WERI-Rb-1 (cell line): ENCODE measurements around the gene TET1.
"Not testable (repeated sequence)": the region's sequence is repeated elsewhere in the genome, so short reads cannot be mapped to it uniquely, and the experiment has no call there.

Source experiments
- DNase-seq: peaks from one replicate; pipeline ENCODE4 v3.0.0-alpha.2; 2020
- H3K27ac ChIP-seq: fragments of 250-450 bp; sonication (Bioruptor Pico); 2 replicates; pipeline ENCODE4 v1.5.1; 2020; ENCODE audit warnings: mild to moderate bottlenecking, moderate library complexity
- H3K27me3 ChIP-seq: fragments of 250-450 bp; sonication (Bioruptor Pico); 2 replicates; pipeline ENCODE4 v1.5.1; 2021; ENCODE audit warnings: mild to moderate bottlenecking, low read depth, moderate library complexity; ENCODE audit not compliant: insufficient read depth, severe bottlenecking
- H3K36me3 ChIP-seq: fragments of 250-450 bp; sonication (Bioruptor Pico); 2 replicates; pipeline ENCODE4 v1.5.1; 2020; ENCODE audit warnings: mild to moderate bottlenecking, moderate library complexity
- H3K4me3 ChIP-seq: 2 replicates; pipeline ENCODE4 v1.5.1; 2011; ENCODE audit warnings: low read depth, mild to moderate bottlenecking, control low read depth, low read length
- H3K9me3 ChIP-seq: fragments of 250-450 bp; sonication (Bioruptor Pico); 2 replicates; pipeline ENCODE4 v1.5.1; 2021; ENCODE audit warnings: mild to moderate bottlenecking, moderate library complexity; ENCODE audit not compliant: severe bottlenecking
- TF ChIP-seq, protein P1 (sequence below): IDR thresholded peaks from 2 replicates; pipeline ENCODE4 v1.5.1; 2011; ENCODE audit warnings: low read depth, mild to moderate bottlenecking, control low read depth, inconsistent platforms, low read length

TET1 gene

DNA sequence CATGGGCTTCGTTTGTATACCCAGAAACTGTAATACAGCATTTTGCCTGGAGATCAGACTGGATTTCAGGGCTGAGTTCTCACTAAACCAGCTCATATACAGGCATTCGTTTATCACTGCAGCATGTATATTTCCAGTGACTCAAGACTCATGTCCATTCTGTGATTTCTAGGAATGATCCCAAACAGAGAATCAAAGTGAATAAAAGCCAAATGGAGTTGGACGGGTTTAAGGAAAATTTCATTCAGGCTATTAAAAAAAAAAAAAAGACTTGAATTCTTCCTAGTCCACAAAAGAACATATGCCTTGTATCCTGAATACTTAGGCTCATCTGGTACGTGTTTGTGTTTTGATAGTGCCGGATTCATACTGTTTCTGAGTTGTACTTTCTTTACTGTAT lies 46.8 kb downstream of the TET1 start:
- Histone ChIP-seq H3K9me3 (no peaks in the 10 kb centered on the region), H3K4me3 (no peak overlapping the region), H3K27me3 (no peaks in the 10 kb centered on the region), H3K27ac (no peak overlapping the region), H3K36me3 (peaks cover 5% of the 10 kb centered on the region)
- DNase-seq, result no peak
- TF ChIP-seq, protein P1, sequence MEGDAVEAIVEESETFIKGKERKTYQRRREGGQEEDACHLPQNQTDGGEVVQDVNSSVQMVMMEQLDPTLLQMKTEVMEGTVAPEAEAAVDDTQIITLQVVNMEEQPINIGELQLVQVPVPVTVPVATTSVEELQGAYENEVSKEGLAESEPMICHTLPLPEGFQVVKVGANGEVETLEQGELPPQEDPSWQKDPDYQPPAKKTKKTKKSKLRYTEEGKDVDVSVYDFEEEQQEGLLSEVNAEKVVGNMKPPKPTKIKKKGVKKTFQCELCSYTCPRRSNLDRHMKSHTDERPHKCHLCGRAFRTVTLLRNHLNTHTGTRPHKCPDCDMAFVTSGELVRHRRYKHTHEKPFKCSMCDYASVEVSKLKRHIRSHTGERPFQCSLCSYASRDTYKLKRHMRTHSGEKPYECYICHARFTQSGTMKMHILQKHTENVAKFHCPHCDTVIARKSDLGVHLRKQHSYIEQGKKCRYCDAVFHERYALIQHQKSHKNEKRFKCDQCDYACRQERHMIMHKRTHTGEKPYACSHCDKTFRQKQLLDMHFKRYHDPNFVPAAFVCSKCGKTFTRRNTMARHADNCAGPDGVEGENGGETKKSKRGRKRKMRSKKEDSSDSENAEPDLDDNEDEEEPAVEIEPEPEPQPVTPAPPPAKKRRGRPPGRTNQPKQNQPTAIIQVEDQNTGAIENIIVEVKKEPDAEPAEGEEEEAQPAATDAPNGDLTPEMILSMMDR, result no peak

DNA sequence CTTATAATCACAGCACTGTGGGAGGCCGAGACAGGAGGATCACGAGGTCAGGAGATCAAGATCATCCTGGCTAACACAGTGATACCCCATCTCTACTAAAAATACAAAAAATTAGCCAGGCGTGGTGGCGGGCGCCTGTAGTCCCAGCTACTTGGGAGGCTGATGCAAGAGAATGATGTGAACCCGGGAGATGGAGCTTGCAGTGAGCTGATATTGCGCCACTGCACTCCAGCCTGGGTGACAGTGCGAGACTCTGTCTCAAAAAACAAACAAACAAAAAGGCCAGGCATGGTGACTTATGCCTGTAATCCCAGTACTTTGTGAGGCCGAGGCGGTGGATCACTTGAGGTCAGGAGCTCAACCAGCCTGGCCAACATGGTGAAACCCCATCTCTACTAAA lies 49.9 kb downstream of the TET1 start:
- not testable (repeated sequence) for H3K27me3 ChIP-seq, H3K36me3 ChIP-seq, H3K4me3 ChIP-seq, H3K27ac ChIP-seq, H3K9me3 ChIP-seq, DNase-seq

DNA sequence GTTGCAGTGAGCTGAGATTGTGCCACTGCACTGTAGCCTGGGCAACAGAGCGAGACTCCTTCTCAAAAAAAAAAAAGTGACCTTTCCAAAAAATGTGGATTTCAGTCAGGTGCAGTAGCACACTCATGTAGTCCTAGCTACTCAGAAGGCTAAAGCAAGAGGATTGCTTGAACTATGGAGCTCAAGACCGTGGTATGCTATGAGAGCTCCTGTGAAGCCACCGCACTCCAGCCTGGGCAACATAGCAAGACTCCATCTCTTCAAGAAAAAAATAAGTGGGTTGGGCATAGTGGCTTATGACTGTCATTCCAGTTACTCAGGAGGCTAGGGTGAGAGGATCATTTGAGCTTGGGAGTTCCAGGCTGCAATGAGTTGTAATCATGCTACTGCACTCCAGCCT lies 51.1 kb downstream of the TET1 start:
- Histone ChIP-seq H3K4me3 (no peak overlapping the region), H3K36me3 (peaks cover 5% of the 10 kb centered on the region)
- DNase-seq, result no peak

DNA sequence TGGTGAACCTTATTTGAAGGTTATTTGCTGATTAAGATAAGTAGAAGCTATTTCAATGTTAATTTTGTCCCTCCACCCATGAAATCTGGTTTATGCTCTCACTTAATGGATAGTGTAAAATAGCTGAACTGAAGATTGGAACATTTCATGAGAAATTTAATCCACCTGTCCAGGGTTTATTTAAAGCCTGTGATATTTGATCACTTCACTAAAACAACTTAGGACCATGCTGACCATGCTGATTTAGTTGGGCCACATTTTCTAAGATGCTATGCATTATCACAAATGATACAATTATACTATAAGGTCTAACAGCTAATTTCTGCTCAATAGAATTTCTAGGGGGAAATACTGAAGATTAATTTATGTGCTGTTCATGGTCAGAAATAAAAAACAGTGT lies 53.8 kb downstream of the TET1 start:
- not testable (repeated sequence) for H3K27me3 ChIP-seq, H3K36me3 ChIP-seq, H3K4me3 ChIP-seq, H3K9me3 ChIP-seq, DNase-seq, H3K27ac ChIP-seq

More for the DNA sequence above, 51.1 kb downstream of the TET1 start:
- TF ChIP-seq, protein P1, result no peak
- Histone ChIP-seq H3K9me3 (no peaks in the 10 kb centered on the region), H3K27me3 (no peaks in the 10 kb centered on the region), H3K27ac (no peak overlapping the region)

- H3K9me3 ChIP-seq, H3K4me3 ChIP-seq, H3K27me3 ChIP-seq, H3K27ac ChIP-seq, DNase-seq, H3K36me3 ChIP-seq: not testable (repeated sequence)
These were observed 57.6 kb downstream of the TET1 start for GRCh38 chr10:68617691-68618090.

GRCh38 chr10:68618234-68618633 lies 58.1 kb downstream of the TET1 start:
- H3K27ac ChIP-seq, result no peak overlapping the region
- H3K9me3 ChIP-seq, result no peaks in the 10 kb centered on the region
- no peak for DNase-seq
- no peaks in the 10 kb centered on the region for H3K27me3 ChIP-seq
- TF ChIP-seq, protein P1, result no peak
- H3K36me3 ChIP-seq, result no peaks in the 10 kb centered on the region; the same call in 1 of the 2 replicates
- H3K4me3 ChIP-seq, result no peak overlapping the region

GRCh38 chr10:68619595-68619994 lies 59.5 kb downstream of the TET1 start:
- H3K27ac ChIP-seq, result no peak overlapping the region
- no peaks in the 10 kb centered on the region for H3K27me3 ChIP-seq
- H3K36me3 ChIP-seq, result no peaks in the 10 kb centered on the region; the same call in 1 of the 2 replicates
- no peaks in the 10 kb centered on the region for H3K9me3 ChIP-seq
- no peak for DNase-seq
- TF ChIP-seq, protein P1, result no peak
- no peak overlapping the region for H3K4me3 ChIP-seq
